WTC11 (cell line): Measurements from ENCODE around the gene PACS1.

Source experiments
- ATF3 ChIP-seq: sonication (generic); formaldehyde crosslinking; conservative IDR thresholded peaks from 2 replicates; pipeline ENCODE4 v1.8.1; 2022; ENCODE audit warnings: mild to moderate bottlenecking, missing genetic modification reagents
- CTCF ChIP-seq: fragments of 200-600 bp; IDR thresholded peaks from 2 replicates; pipeline ENCODE4 v1.8.0; 2022; ENCODE audit warnings: antibody characterized with exemption
- STAT6 ChIP-seq: sonication (generic); formaldehyde crosslinking; conservative IDR thresholded peaks from 2 replicates; pipeline ENCODE4 v1.8.1; 2023; ENCODE audit warnings: mild to moderate bottlenecking, low read depth, missing genetic modification reagents, moderate library complexity
- TP53 ChIP-seq: sonication (generic); formaldehyde crosslinking; IDR thresholded peaks from 2 replicates; pipeline ENCODE4 v1.8.1; 2023; ENCODE audit warnings: mild to moderate bottlenecking, missing genetic modification reagents
- TF ChIP-seq, protein P1 (sequence below): sonication (generic); formaldehyde crosslinking; IDR thresholded peaks from 2 replicates; pipeline ENCODE4 v1.8.1; 2023; ENCODE audit warnings: mild to moderate bottlenecking, missing genetic modification reagents, moderate library complexity

DNA sequence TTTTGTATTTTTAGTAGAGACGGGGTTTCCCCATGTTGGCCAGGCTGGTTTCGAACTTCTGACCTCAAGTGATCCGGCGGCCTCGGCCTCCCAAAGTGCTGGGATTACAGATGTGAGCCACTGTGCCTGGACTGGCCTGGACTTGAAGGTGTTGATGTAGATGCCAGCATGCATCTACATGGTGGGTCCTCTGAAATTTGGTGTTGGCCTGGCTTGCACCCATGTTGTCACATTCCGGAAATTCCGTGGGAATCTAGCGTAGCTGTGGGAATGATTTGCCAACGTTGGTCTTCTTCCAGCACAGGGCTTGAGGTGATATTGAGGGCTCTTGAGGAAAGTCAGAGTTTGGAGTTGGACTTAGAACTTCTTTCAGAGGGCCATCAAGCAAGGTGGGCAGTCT lies 6.5 kb downstream of the PACS1 start:
- TF ChIP-seq CTCF (no peak), STAT6 (CRISPR knock-in tag) (no peak), TP53 (CRISPR knock-in tag) (no peak), ATF3 (no peak)
- TF ChIP-seq, protein P1, sequence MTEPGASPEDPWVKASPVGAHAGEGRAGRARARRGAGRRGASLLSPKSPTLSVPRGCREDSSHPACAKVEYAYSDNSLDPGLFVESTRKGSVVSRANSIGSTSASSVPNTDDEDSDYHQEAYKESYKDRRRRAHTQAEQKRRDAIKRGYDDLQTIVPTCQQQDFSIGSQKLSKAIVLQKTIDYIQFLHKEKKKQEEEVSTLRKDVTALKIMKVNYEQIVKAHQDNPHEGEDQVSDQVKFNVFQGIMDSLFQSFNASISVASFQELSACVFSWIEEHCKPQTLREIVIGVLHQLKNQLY (CRISPR knock-in tag), result no peak
